Gastroesophageal sphincter (tissue), 4 donors: ENCODE results near the gene FANCL. TPM values are rescaled to one million over a fixed set of nuclear protein-coding genes. Genes with fewer than 3 reads are reported as not detected.
"Not testable (repeated sequence)": the region's sequence is repeated elsewhere in the genome, so short reads cannot be mapped to it uniquely, and the experiment has no call there.

Experiments used
- ATAC-seq: fragments of 150-250 bp; one replicate; pipeline ENCODE4 v1.9.1; 2016; ENCODE audit warnings: mild to moderate bottlenecking, moderate library complexity
- H3K27ac ChIP-seq, 4 donors: fragments of 200-600 bp; sonication (generic) in 3 of 4; 1 replicate in 3 of 4; 2 replicates in 1 of 4; pipeline ENCODE4 v1.5.1; 2016 to 2019
- H3K27me3 ChIP-seq: fragments of 200-600 bp; sonication (generic); one replicate; pipeline ENCODE4 v1.5.1; 2019
- H3K36me3 ChIP-seq, 2 donors: fragments of 200-600 bp; sonication (generic); one replicate each; pipeline ENCODE4 v1.5.1; 2019; ENCODE audit warnings: control low read depth in 1 of 2
- H3K4me1 ChIP-seq, 3 donors: fragments of 200-600 bp; sonication (generic); 1 replicate in 2 of 3; 2 replicates in 1 of 3; pipeline ENCODE4 v1.5.1; 2016 to 2019; ENCODE audit warnings: control low read depth in 2 of 3
- H3K4me3 ChIP-seq, 2 donors: fragments of 200-600 bp; sonication (generic); one replicate each; pipeline ENCODE4 v1.5.1; 2019; ENCODE audit warnings: mild to moderate bottlenecking in 1 of 2, moderate library complexity in 1 of 2
- H3K9me3 ChIP-seq, 3 donors: fragments of 200-600 bp; sonication (generic); one replicate each; pipeline ENCODE4 v1.5.1; 2017 to 2019; ENCODE audit warnings: control low read depth in 2 of 3
- CTCF ChIP-seq, 4 experiments: fragments of 200-600 bp in 2 of 4; fragments of 450-650 bp in 2 of 4; sonication (generic) in 1 of 4; IDR thresholded peaks; one replicate each; pipeline ENCODE4 v1.5.1; 2017 to 2019; ENCODE audit warnings: antibody characterized with exemption in 4 of 4, mild to moderate bottlenecking in 2 of 4, moderate library complexity in 2 of 4
- EP300 ChIP-seq: sonication (generic); formaldehyde crosslinking; IDR thresholded peaks from one replicate; pipeline ENCODE4 v1.6.1; 2017; ENCODE audit warnings: antibody characterized with exemption, mild to moderate bottlenecking
- POLR2A ChIP-seq, 2 donors: fragments of 450-650 bp; IDR thresholded peaks; one replicate each; pipeline ENCODE4 v1.6.1; 2017; ENCODE audit warnings: antibody characterized with exemption in 2 of 2, mild to moderate bottlenecking in 2 of 2, moderate library complexity in 1 of 2
- POLR2AphosphoS5 ChIP-seq: sonication (generic); formaldehyde crosslinking; IDR thresholded peaks from one replicate; pipeline ENCODE4 v1.6.1; 2017; ENCODE audit warnings: antibody characterized with exemption
- WGBS, 2 donors: methylation state at CpG; one replicate each; pipeline ENCODE4 v1.1.5; 2018; ENCODE audit warnings: low coverage in 1 of 2; 5-methylcytosine and 5-hydroxymethylcytosine counted together
- total RNA-seq, 4 donors: library from RNA; depleted of rRNA; stranded (reverse); fragments of >200 nt; gene quantifications; one replicate each; pipeline ENCODE4 v1.1.0, GENCODE V29; 2016

Gene FANCL
- total RNA-seq, 4 donors from 2014 or later: 8.2 to 22.5 (median 15.3) TPM

GRCh38 chr2:58268685-58269084, 27.6 kb upstream of the FANCL start:
- no peaks in the 10 kb centered on the region for H3K36me3 ChIP-seq
- H3K4me1 ChIP-seq: no peaks in the 10 kb centered on the region
- H3K9me3 ChIP-seq: no peaks in the 10 kb centered on the region
- TF ChIP-seq POLR2A (IDR thresholded peaks at IDR 0.05) (no peak), EP300 (no peak), CTCF (IDR thresholded peaks at IDR 0.05) (no peak), POLR2AphosphoS5 (no peak)
- ATAC-seq: no peak
- 70 to 83% methylated on average over 3 to 4 of the region's 4 CpGs for WGBS, 2 donors
- no peak overlapping the region for H3K4me3 ChIP-seq
- no peaks in the 10 kb centered on the region for H3K27me3 ChIP-seq
- H3K27ac ChIP-seq: no peak overlapping the region

GRCh38 chr2:58266211-58266610, 25.1 kb upstream of the FANCL start:
- H3K9me3 ChIP-seq: no peaks in the 10 kb centered on the region
- H3K27me3 ChIP-seq: no peaks in the 10 kb centered on the region
- no peak for ATAC-seq
- 89% methylated on average over 2 of the region's 2 CpGs; no CpG with 5 or more reads in 1 of the 2 donors for WGBS, 2 donors
- no peaks in the 10 kb centered on the region for H3K36me3 ChIP-seq
- no peak overlapping the region for H3K27ac ChIP-seq
- TF ChIP-seq CTCF (IDR thresholded peaks at IDR 0.05) (no peak), EP300 (no peak), POLR2A (IDR thresholded peaks at IDR 0.05) (no peak), POLR2AphosphoS5 (no peak)
- H3K4me1 ChIP-seq: no peaks in the 10 kb centered on the region
- no peak overlapping the region for H3K4me3 ChIP-seq

GRCh38 chr2:58261209-58261608, 20.1 kb upstream of the FANCL start:
- H3K36me3 ChIP-seq: no peaks in the 10 kb centered on the region
- no peaks in the 10 kb centered on the region for H3K27me3 ChIP-seq
- H3K4me1 ChIP-seq: no peaks in the 10 kb centered on the region
- H3K27ac ChIP-seq: no peak overlapping the region
- TF ChIP-seq POLR2A (IDR thresholded peaks at IDR 0.05): no peak
- no peak for TF ChIP-seq CTCF (IDR thresholded peaks at IDR 0.05)
- no peak for TF ChIP-seq POLR2AphosphoS5
- TF ChIP-seq EP300: no peak
- no peak overlapping the region for H3K4me3 ChIP-seq
- ATAC-seq: no peak
- no peaks in the 10 kb centered on the region for H3K9me3 ChIP-seq
- WGBS, 2 donors: 62 to 73% methylated on average over 1 of the region's 1 CpG

GRCh38 chr2:58258456-58258855, 17.3 kb upstream of the FANCL start:
- not testable (repeated sequence) for H3K27ac ChIP-seq, ATAC-seq

GRCh38 chr2:58251331-58252201, 10.4 kb upstream of the FANCL start:
- not testable (repeated sequence) for H3K9me3 ChIP-seq, H3K36me3 ChIP-seq, H3K4me3 ChIP-seq, H3K4me1 ChIP-seq, H3K27ac ChIP-seq, ATAC-seq, H3K27me3 ChIP-seq
- 95 to 100% methylated on average over 1 to 15 of the region's 43 CpGs for WGBS, 2 donors

More at GRCh38 chr2:58258456-58258855, 17.3 kb upstream of the FANCL start:
- not testable (repeated sequence) for H3K27me3 ChIP-seq, H3K36me3 ChIP-seq, H3K9me3 ChIP-seq, H3K4me1 ChIP-seq, H3K4me3 ChIP-seq
- WGBS, 2 donors: 75% methylated on average over 1 of the region's 1 CpG; no CpG with 5 or more reads in 1 of the 2 donors

GRCh38 chr2:58241546-58241864, 380 bp upstream of the FANCL start:
- no peaks in the 10 kb centered on the region for H3K27me3 ChIP-seq
- H3K4me1 ChIP-seq: peaks cover 0 to 20% (median 0%) of the 10 kb centered on the region in 3 donors
- 13 to 14% methylated on average over 2 of the region's 2 CpGs for WGBS, 2 donors
- ATAC-seq: no peak
- peak overlapping the region; percentile 22 to 90 (median 78) for H3K27ac ChIP-seq
- TF ChIP-seq CTCF (IDR thresholded peaks at IDR 0.05): no peak
- TF ChIP-seq POLR2AphosphoS5: no peak
- no peak for TF ChIP-seq EP300
- TF ChIP-seq POLR2A (IDR thresholded peaks at IDR 0.05): no peak
- no peaks in the 10 kb centered on the region for H3K36me3 ChIP-seq
- peak overlapping the region; percentile 72 to 87 for H3K4me3 ChIP-seq
- H3K9me3 ChIP-seq: no peaks in the 10 kb centered on the region
